Esophagus muscularis mucosa (tissue), 3 donors: ENCODE data around the gene WDR17.

ENCODE experiments used
- CTCF ChIP-seq, 3 experiments: fragments of 200-600 bp in 2 of 3; fragments of 450-650 bp in 1 of 3; sonication (generic) in 2 of 3; IDR thresholded peaks; one replicate each; pipeline ENCODE4 v1.5.1; 2017 to 2019; ENCODE audit warnings: antibody characterized with exemption in 3 of 3, mild to moderate bottlenecking in 2 of 3, moderate library complexity in 1 of 3
- POLR2A ChIP-seq: fragments of 450-650 bp; IDR thresholded peaks from one replicate; pipeline ENCODE4 v1.6.1; 2017; ENCODE audit warnings: antibody characterized with exemption, moderate library complexity, mild to moderate bottlenecking, low read depth
- POLR2AphosphoS5 ChIP-seq, 2 donors: sonication (generic); formaldehyde crosslinking; IDR thresholded peaks; one replicate each; pipeline ENCODE4 v1.6.1; 2017; ENCODE audit warnings: antibody characterized with exemption in 2 of 2

- TF ChIP-seq CTCF (IDR thresholded peaks at IDR 0.05): no peak
- no peak for TF ChIP-seq POLR2A
- no peak for TF ChIP-seq POLR2AphosphoS5 (IDR thresholded peaks at IDR 0.05)
Measured at GRCh38 chr4:176043838-176044588, 21.6 kb upstream of the WDR17 start.
